Effector memory CD4-positive, alpha-beta T cell (primary cell): ENCODE results near the gene SPP2.

ENCODE experiments used
- DNase-seq, 3 donors: peaks; one replicate each; pipeline ENCODE4 v3.0.0-alpha.2; 2020
- H3K27ac ChIP-seq: 2 replicates; pipeline ENCODE4 v1.7.0; 2013; ENCODE audit warnings: mild to moderate bottlenecking, low read length, moderate library complexity; ENCODE audit not compliant: insufficient read depth, poor library complexity, severe bottlenecking
- H3K27me3 ChIP-seq: replicated peaks from 2 replicates; pipeline ENCODE4 v1.7.0; 2013; ENCODE audit warnings: mild to moderate bottlenecking, low read length; ENCODE audit not compliant: insufficient read depth, control insufficient read depth, poor library complexity, severe bottlenecking
- H3K36me3 ChIP-seq: 2 replicates; pipeline ENCODE4 v1.7.0; 2013; ENCODE audit warnings: mild to moderate bottlenecking, low read length, moderate library complexity; ENCODE audit not compliant: control insufficient read depth, insufficient read depth
- H3K4me1 ChIP-seq: 2 replicates; pipeline ENCODE4 v1.7.0; 2013; ENCODE audit warnings: low read length, mild to moderate bottlenecking; ENCODE audit not compliant: control insufficient read depth, insufficient read depth, poor library complexity, severe bottlenecking
- H3K4me3 ChIP-seq: 2 replicates; pipeline ENCODE4 v1.7.0; 2013; ENCODE audit warnings: low read length, low read depth, mild to moderate bottlenecking; ENCODE audit not compliant: insufficient read depth, poor library complexity, severe bottlenecking
- H3K9me3 ChIP-seq: 2 replicates; pipeline ENCODE4 v1.7.0; 2013; ENCODE audit warnings: mild to moderate bottlenecking, low read length, moderate library complexity; ENCODE audit not compliant: control insufficient read depth

SPP2 gene

GRCh38 chr2:234107861-234108260 is 57.4 kb downstream of the SPP2 start:
- H3K27me3 ChIP-seq: no peaks in the 10 kb centered on the region
- H3K4me3 ChIP-seq: no peak overlapping the region
- no peak overlapping the region for H3K27ac ChIP-seq
- no peaks in the 10 kb centered on the region for H3K4me1 ChIP-seq
- H3K9me3 ChIP-seq: no peaks in the 10 kb centered on the region
- no peaks in the 10 kb centered on the region for H3K36me3 ChIP-seq
- DNase-seq: no peak

DNA sequence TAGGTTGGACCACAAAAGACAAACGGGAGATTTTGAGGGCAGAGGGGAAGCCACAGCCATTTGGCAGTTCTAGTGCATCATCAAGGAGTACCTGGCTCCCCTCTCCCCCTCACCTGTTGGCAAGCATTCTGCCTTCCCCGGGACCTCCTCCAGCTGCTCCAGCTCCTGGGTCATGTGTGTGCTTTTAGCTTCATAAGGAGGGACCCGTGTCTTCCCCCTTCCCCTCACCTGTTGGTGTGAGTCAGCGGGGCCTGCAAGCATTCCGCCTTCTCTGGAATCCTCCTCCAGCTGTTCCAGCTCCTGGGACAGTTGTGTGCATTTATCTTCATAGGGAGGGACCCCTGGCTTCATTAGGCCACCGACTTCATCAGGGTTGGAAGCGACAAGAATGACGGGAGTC is 58.8 kb downstream of the SPP2 start:
- Histone ChIP-seq H3K4me1 (no peaks in the 10 kb centered on the region), H3K36me3 (no peaks in the 10 kb centered on the region), H3K9me3 (no peaks in the 10 kb centered on the region), H3K4me3 (no peak overlapping the region), H3K27me3 (no peaks in the 10 kb centered on the region), H3K27ac (no peak overlapping the region)
- DNase-seq: no peak

DNA sequence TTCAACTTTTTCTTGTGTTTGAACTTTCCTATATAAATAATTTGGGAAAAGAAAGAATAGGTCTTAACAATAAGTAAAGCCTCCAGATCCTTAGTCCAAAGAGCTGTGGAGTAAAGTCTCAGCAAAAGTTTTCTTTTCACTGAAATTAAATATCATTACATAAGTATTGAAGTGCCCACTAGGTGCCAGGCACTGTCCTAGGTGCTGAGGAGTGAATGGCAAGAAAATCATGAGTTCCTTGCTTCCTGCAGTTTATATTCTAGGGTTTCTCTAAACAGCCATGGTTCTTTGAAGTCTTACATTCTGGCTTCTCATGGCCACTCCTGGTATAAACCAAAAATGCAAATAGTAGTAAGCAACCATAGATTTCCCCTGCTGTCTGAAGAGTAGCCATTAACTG is 59.7 kb downstream of the SPP2 start:
- Histone ChIP-seq H3K4me1 (no peaks in the 10 kb centered on the region), H3K9me3 (no peaks in the 10 kb centered on the region), H3K36me3 (no peaks in the 10 kb centered on the region), H3K27ac (no peak overlapping the region), H3K27me3 (no peaks in the 10 kb centered on the region), H3K4me3 (no peak overlapping the region)
- DNase-seq: no peak

DNA sequence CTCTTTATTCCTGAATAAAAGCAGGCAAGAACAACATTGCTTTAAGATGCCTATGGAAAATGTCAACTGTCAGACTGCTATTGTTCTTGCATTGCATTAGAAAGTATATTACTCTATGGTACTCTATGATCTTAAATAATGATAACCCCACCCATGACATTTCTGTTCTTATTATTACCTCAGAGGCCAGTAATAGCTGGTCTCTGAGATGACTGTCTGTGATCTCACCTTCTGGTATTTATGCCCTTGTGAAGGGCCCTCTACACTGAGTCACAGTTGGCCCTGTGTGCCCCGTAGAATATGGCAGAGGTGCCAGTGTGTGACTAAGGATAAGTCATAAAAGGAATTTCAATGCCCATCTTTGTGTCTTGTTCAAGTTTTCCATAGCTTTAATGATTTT is 61.0 kb downstream of the SPP2 start:
- DNase-seq: no peak
- Histone ChIP-seq H3K27ac (no peak overlapping the region), H3K9me3 (no peaks in the 10 kb centered on the region), H3K4me3 (no peak overlapping the region), H3K4me1 (no peaks in the 10 kb centered on the region), H3K27me3 (no peaks in the 10 kb centered on the region), H3K36me3 (no peaks in the 10 kb centered on the region)

- Histone ChIP-seq H3K27me3 (no peaks in the 10 kb centered on the region), H3K36me3 (no peaks in the 10 kb centered on the region), H3K27ac (no peak overlapping the region), H3K9me3 (no peaks in the 10 kb centered on the region), H3K4me1 (no peaks in the 10 kb centered on the region), H3K4me3 (no peak overlapping the region)
- DNase-seq: no peak
Observed at GRCh38 chr2:234116010-234116409, 65.5 kb downstream of the SPP2 start.

DNA sequence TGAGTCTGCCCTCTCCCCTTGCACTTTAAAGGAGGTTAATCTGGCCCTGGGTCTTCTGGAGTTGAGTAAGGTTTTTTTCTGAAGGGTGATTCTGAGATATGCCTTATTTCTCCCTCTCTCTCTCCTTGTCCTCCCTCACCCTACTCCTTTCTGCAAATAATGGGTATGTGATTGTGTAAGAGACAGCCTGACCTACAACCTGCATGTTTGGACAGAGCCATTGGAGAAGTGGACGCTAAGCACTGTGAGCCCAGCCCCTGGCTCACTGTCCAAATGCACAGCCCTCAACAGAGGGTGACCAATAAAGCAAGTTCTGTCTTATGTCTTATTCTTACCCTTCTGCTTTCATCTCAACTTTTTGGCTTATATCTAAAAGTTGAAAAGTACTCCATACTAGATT is 71.5 kb downstream of the SPP2 start:
- no peaks in the 10 kb centered on the region for H3K27me3 ChIP-seq
- H3K9me3 ChIP-seq: no peaks in the 10 kb centered on the region
- DNase-seq: no peak
- no peak overlapping the region for H3K4me3 ChIP-seq
- no peak overlapping the region for H3K27ac ChIP-seq
- no peaks in the 10 kb centered on the region for H3K4me1 ChIP-seq
- H3K36me3 ChIP-seq: no peaks in the 10 kb centered on the region

DNA sequence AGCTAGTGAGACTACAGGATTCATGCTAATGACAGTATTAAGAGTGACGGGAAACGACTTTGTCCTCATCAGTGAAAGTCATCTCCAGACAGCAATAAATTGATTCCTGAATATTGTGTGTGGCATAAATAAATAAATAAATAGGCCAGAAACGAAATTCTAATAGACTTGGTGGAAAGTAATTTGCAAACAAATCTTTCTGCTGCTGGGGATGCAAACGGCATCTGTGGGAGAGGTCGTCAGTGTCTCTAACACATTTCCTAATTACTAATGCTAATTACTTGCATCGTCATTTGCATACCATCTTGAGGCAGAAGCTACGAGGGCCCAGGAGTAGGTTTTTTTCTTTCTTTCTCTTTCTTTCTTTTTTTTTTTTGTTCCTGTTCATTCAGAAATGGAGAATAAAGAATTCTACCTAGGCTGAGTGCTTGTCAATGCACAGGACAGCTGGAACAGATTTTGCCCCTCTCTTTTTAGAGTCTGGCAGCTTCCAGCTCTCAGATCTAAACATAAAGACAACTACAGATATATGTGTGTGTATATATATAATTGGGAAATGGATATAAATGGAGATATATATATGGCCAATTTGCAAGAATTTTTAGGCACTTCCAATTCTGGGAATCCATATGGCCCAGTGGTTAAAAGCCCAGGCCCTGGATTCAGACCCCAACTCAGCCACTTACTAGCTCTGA is 75.1 kb downstream of the SPP2 start:
- H3K4me1 ChIP-seq: no peaks in the 10 kb centered on the region
- H3K27ac ChIP-seq: no peak overlapping the region
- no peaks in the 10 kb centered on the region for H3K27me3 ChIP-seq
- no peak overlapping the region for H3K4me3 ChIP-seq
- DNase-seq: no peak
- no peaks in the 10 kb centered on the region for H3K36me3 ChIP-seq
- no peaks in the 10 kb centered on the region for H3K9me3 ChIP-seq

DNA sequence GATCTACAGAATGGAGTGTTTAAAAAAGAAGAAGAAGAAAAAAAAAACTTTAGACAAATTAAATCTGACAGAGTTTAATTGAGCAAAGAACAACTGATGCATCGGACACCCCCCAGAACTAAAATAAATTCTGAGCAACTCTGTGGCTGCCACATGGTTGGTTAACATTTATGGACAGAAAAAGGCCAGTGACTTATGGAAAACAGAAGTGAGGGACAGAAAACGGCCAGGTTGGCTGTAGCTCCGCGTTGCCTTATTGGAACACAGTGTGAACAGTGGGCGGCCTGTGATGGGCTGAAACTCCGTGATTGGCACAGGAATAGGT is 75.6 kb downstream of the SPP2 start:
- no peak overlapping the region for H3K4me3 ChIP-seq

More for the DNA sequence above, 75.6 kb downstream of the SPP2 start:
- no peaks in the 10 kb centered on the region for H3K9me3 ChIP-seq
- H3K27ac ChIP-seq: no peak overlapping the region
- no peaks in the 10 kb centered on the region for H3K4me1 ChIP-seq
- H3K36me3 ChIP-seq: no peaks in the 10 kb centered on the region
- H3K27me3 ChIP-seq: no peaks in the 10 kb centered on the region
- DNase-seq: no peak
